HepG2 (cell line): ENCODE measurements around the gene NAA38. TPM values are rescaled to one million over a fixed set of nuclear protein-coding genes. Genes with fewer than 3 reads are reported as not detected.
A peak's percentile ranks its signal among the peaks of the same experiment; 100 is the strongest.

ENCODE experiments used
- ARID4A ChIP-seq: sonication (generic); formaldehyde crosslinking; IDR thresholded peaks from 2 replicates; pipeline ENCODE4 v1.5.0; 2020; ENCODE audit warnings: mild to moderate bottlenecking, missing genetic modification reagents, borderline replicate concordance
- ASH2L ChIP-seq: fragments of 300-600, 200-600 bp; sonication (generic); IDR thresholded peaks from 2 replicates; pipeline ENCODE4 v1.7.0; 2017; ENCODE audit warnings: low read depth, mild to moderate bottlenecking, moderate library complexity, mixed read lengths, low read length; ENCODE audit not compliant: insufficient read length
- BHLHE40 ChIP-seq: IDR thresholded peaks from 2 replicates; pipeline ENCODE4 v1.6.1; 2011; ENCODE audit warnings: low read length, improper control_type of control experiment
- BRF2 ChIP-seq: sonication (generic); formaldehyde crosslinking; IDR thresholded peaks from 2 replicates; pipeline ENCODE4 v1.8.1; 2022; ENCODE audit warnings: mild to moderate bottlenecking, missing genetic modification reagents
- CHD2 ChIP-seq: IDR thresholded peaks from 2 replicates; pipeline ENCODE4 v1.6.1; 2011; ENCODE audit warnings: low read depth, low read length, improper control_type of control experiment
- FOXK1 ChIP-seq: sonication (generic); formaldehyde crosslinking; IDR thresholded peaks from 2 replicates; pipeline ENCODE4 v1.4.0; 2020; ENCODE audit warnings: low read depth, missing genetic modification reagents, borderline replicate concordance
- GATAD1 ChIP-seq: IDR thresholded peaks from 2 replicates; pipeline ENCODE4 v1.6.1; 2016; ENCODE audit warnings: missing genetic modification reagents, missing compliant biosample characterization
- HDAC1 ChIP-seq: sonication (generic); formaldehyde crosslinking; IDR thresholded peaks from 2 replicates; pipeline ENCODE4 v1.5.1; 2020; ENCODE audit warnings: mild to moderate bottlenecking, missing genetic modification reagents
- SKI ChIP-seq: fragments of 450-650 bp; IDR thresholded peaks from one replicate; pipeline ENCODE4 v1.6.1; 2018; ENCODE audit warnings: mild to moderate bottlenecking; ENCODE audit not compliant: partially characterized antibody
- SMYD3 ChIP-seq: sonication (generic); formaldehyde crosslinking; IDR thresholded peaks from 2 replicates; pipeline ENCODE4 v1.8.1; 2023; ENCODE audit warnings: mild to moderate bottlenecking, missing genetic modification reagents
- SRY ChIP-seq: sonication (generic); formaldehyde crosslinking; IDR thresholded peaks from 2 replicates; pipeline ENCODE4 v1.8.0; 2022; ENCODE audit warnings: mild to moderate bottlenecking, missing genetic modification reagents
- TARDBP ChIP-seq: sonication (generic); formaldehyde crosslinking; IDR thresholded peaks from 2 replicates; pipeline ENCODE4 v1.8.0; 2022; ENCODE audit warnings: mild to moderate bottlenecking, missing genetic modification reagents
- TBL1XR1 ChIP-seq: fragments of 150-350 bp; IDR thresholded peaks from 2 replicates; pipeline ENCODE4 v1.6.1; 2014; ENCODE audit warnings: borderline replicate concordance, low read length; ENCODE audit not compliant: partially characterized antibody
- TFAP4 ChIP-seq: sonication (generic); IDR thresholded peaks from 2 replicates; pipeline ENCODE4 v1.6.1; 2016; ENCODE audit warnings: low read depth, borderline replicate concordance
- ZBTB7A ChIP-seq: sonication (generic); formaldehyde crosslinking; IDR thresholded peaks from 2 replicates; pipeline ENCODE4 v1.8.0; 2022; ENCODE audit warnings: mild to moderate bottlenecking, missing genetic modification reagents
- ZNF281 ChIP-seq: sonication (generic); formaldehyde crosslinking; IDR thresholded peaks from 2 replicates; pipeline ENCODE4 v1.4.0; 2020; ENCODE audit warnings: missing genetic modification reagents, borderline replicate concordance
- ZNF567 ChIP-seq: sonication (generic); formaldehyde crosslinking; IDR thresholded peaks from 2 replicates; pipeline ENCODE4 v1.8.1; 2023; ENCODE audit warnings: mild to moderate bottlenecking, missing genetic modification reagents, borderline replicate concordance
- ZNF577 ChIP-seq: sonication (generic); formaldehyde crosslinking; IDR thresholded peaks from 2 replicates; pipeline ENCODE4 v1.4.0; 2020; ENCODE audit warnings: mild to moderate bottlenecking, low read depth, missing genetic modification reagents, borderline replicate concordance
- ZSCAN25 ChIP-seq: sonication (generic); formaldehyde crosslinking; IDR thresholded peaks from 2 replicates; pipeline ENCODE4 v1.8.0; 2022; ENCODE audit warnings: mild to moderate bottlenecking, missing genetic modification reagents
- ZSCAN31 ChIP-seq: sonication (generic); formaldehyde crosslinking; IDR thresholded peaks from 2 replicates; pipeline ENCODE4 v1.5.0; 2020; ENCODE audit warnings: low read depth, mild to moderate bottlenecking, missing genetic modification reagents
- polyA plus RNA-seq, 8 experiments: library from polyadenylated mRNA; depleted of rRNA in 3 of 8; stranded (reverse) in 7 of 8; unstranded in 1 of 8; fragments of >200 nt; fragmentation: Illumina TruSeq in 4 of 8; extraction: Trizol in 4 of 8; gene quantifications; 2 replicates each; pipeline versions ENCODE4 v1.2.1 to v1.2.3, GENCODE V29; 2011 to 2016; ENCODE audit warnings: low read depth in 4 of 8, missing spikeins in 1 of 8, mixed read lengths in 1 of 8; ENCODE audit not compliant: insufficient read depth in 1 of 8
- total RNA-seq, 5 experiments: library from RNA; depleted of rRNA; stranded (reverse); fragments of >200 nt; fragmentation: Illumina TruSeq; extraction: Trizol; gene quantifications; 2 replicates each; pipeline ENCODE4 v1.2.3, GENCODE V29; 2016; ENCODE audit warnings: low read depth in 1 of 5

The NAA38 gene
- total and polyA plus RNA-seq, 2 of the 13 experiments (the other 11 are each of a cell fraction or from before 2014, with no cell fraction given): 46.9 to 91.6 TPM

GRCh38 chr17:7885367-7886226 is 28.2 kb upstream of the NAA38 start (continued):
- TF ChIP-seq SKI (peak; percentile 5), CHD2 (no peak), FOXK1 (CRISPR knock-in tag) (no peak), TARDBP (no peak), ZSCAN31 (CRISPR knock-in tag) (no peak), BRF2 (CRISPR knock-in tag) (no peak), GATAD1 (no peak), ZBTB7A (CRISPR knock-in tag) (0 out of 2 replicates have a peak, but pooled peaks have one; percentile 17), ZNF281 (CRISPR knock-in tag) (peak; percentile 82; the same call in 1 of the 2 replicates), HDAC1 (CRISPR knock-in tag) (peak; percentile 18; the same call in 1 of the 2 replicates), SRY (CRISPR knock-in tag) (no peak), ZSCAN25 (CRISPR knock-in tag) (no peak), TFAP4 (peak; percentile 83), ZNF577 (CRISPR knock-in tag) (no peak), ARID4A (CRISPR knock-in tag) (peak; percentile 56), BHLHE40 (no peak), SMYD3 (CRISPR knock-in tag) (no peak), TBL1XR1 (no peak), ASH2L (peak; percentile 2), ZNF567 (CRISPR knock-in tag) (no peak)
